GM23338 (cell line): ENCODE data around the gene JAZF1. TPM values are rescaled to one million over a fixed set of nuclear protein-coding genes. Genes with fewer than 3 reads are reported as not detected.

Source experiments
- ATAC-seq: fragments of 200-7000 bp; cut with Tn5 transposase; 3 replicates; pipeline ENCODE4 v1.9.1; 2020
- DNase-seq: peaks from one replicate; pipeline ENCODE4 v3.0.0-alpha.2; 2015; ENCODE audit warnings: low spot score
- H2AFZ ChIP-seq: fragments of 200-600 bp; sonication (generic); 2 replicates; pipeline ENCODE4 v1.8.0; 2016; ENCODE audit warnings: antibody characterized with exemption, mild to moderate bottlenecking, moderate library complexity
- H3F3A ChIP-seq: fragments of 200-600 bp; sonication (generic); replicated peaks from 2 replicates; pipeline ENCODE4 v1.8.0; 2017; ENCODE audit warnings: antibody characterized with exemption, mixed run types, low read depth
- H3K27ac ChIP-seq: fragments of 200-600 bp; sonication (generic); 2 replicates; pipeline ENCODE4 v1.6.1; 2016; ENCODE audit warnings: low read depth
- H3K27me3 ChIP-seq: fragments of 200-600 bp; sonication (generic); 2 replicates; pipeline ENCODE4 v1.8.0; 2016; ENCODE audit warnings: mild to moderate bottlenecking, mixed run types, moderate library complexity; ENCODE audit not compliant: insufficient read depth
- H3K36me3 ChIP-seq: fragments of 200-600 bp; sonication (generic); 2 replicates; pipeline ENCODE4 v1.8.0; 2016; ENCODE audit warnings: mild to moderate bottlenecking; ENCODE audit not compliant: insufficient read depth
- H3K4me1 ChIP-seq: fragments of 200-600 bp; sonication (generic); 2 replicates; pipeline ENCODE4 v1.8.0; 2016; ENCODE audit warnings: mild to moderate bottlenecking, moderate library complexity; ENCODE audit not compliant: insufficient read depth
- H3K4me2 ChIP-seq: fragments of 200-600 bp; sonication (generic); 2 replicates; pipeline ENCODE4 v1.7.1; 2017; ENCODE audit warnings: mixed run types
- H3K4me3 ChIP-seq: fragments of 200-600 bp; sonication (generic); 2 replicates; pipeline ENCODE4 v1.6.1; 2016; ENCODE audit warnings: mixed run types
- H3K79me2 ChIP-seq: fragments of 200-600 bp; sonication (generic); replicated peaks from 2 replicates; pipeline ENCODE4 v1.8.0; 2017; ENCODE audit warnings: mild to moderate bottlenecking; ENCODE audit not compliant: insufficient read depth
- H3K9me2 ChIP-seq: fragments of 200-600 bp; sonication (generic); 2 replicates; pipeline ENCODE4 v1.8.0; 2017; ENCODE audit not compliant: insufficient read depth
- H4K20me1 ChIP-seq: fragments of 200-600 bp; sonication (generic); replicated peaks from 2 replicates; pipeline ENCODE4 v1.8.0; 2017; ENCODE audit warnings: mild to moderate bottlenecking; ENCODE audit not compliant: insufficient read depth
- H3K27ac Mint-ChIP-seq: 2 replicates; pipeline ENCODE4 v1.8.0; 2020; ENCODE audit warnings: inconsistent platforms, mild to moderate bottlenecking, moderate library complexity, mixed read lengths
- H3K27me3 Mint-ChIP-seq: 3 replicates; pipeline ENCODE4 v1.8.0; 2022; ENCODE audit warnings: low read depth, mild to moderate bottlenecking, moderate library complexity, mixed read lengths, inconsistent platforms; ENCODE audit not compliant: insufficient read depth, poor library complexity
- H3K36me3 Mint-ChIP-seq: 3 replicates; pipeline ENCODE4 v1.8.0; 2021; ENCODE audit warnings: low read depth, mild to moderate bottlenecking, inconsistent platforms, moderate library complexity, mixed read lengths
- H3K4me1 Mint-ChIP-seq: 3 replicates; pipeline ENCODE4 v1.8.0; 2020; ENCODE audit warnings: mild to moderate bottlenecking, inconsistent platforms, mixed read lengths
- H3K4me3 Mint-ChIP-seq: 3 replicates; pipeline ENCODE4 v1.8.0; 2021; ENCODE audit warnings: moderate library complexity, mild to moderate bottlenecking, inconsistent platforms, mixed read lengths
- H3K9me3 Mint-ChIP-seq: 3 replicates; pipeline ENCODE4 v1.8.0; 2020; ENCODE audit warnings: moderate library complexity, mild to moderate bottlenecking, inconsistent platforms, mixed read lengths
- CREB1 ChIP-seq: fragments of 250-450 bp; sonication (Bioruptor Pico); IDR thresholded peaks from 2 replicates; pipeline ENCODE4 v1.5.0; 2020; ENCODE audit warnings: low read depth, mild to moderate bottlenecking, moderate library complexity
- EZH2 ChIP-seq: fragments of 200-600 bp; sonication (generic); IDR thresholded peaks from one replicate; pipeline ENCODE4 v1.8.0; 2017; ENCODE audit warnings: antibody characterized with exemption, mild to moderate bottlenecking, low read depth; ENCODE audit not compliant: unreplicated experiment
- EZH2phosphoT487 ChIP-seq: fragments of 200-600 bp; sonication (generic); IDR thresholded peaks from one replicate; pipeline ENCODE4 v1.8.1; 2018; ENCODE audit warnings: antibody characterized with exemption; ENCODE audit not compliant: unreplicated experiment
- POLR2AphosphoS5 ChIP-seq: IDR thresholded peaks from 2 replicates; pipeline ENCODE4 v1.6.1; 2016; ENCODE audit warnings: antibody characterized with exemption, low read depth
- ZNF114 ChIP-seq: fragments of 250-450 bp; sonication (Bioruptor Pico); IDR thresholded peaks from 2 replicates; pipeline ENCODE4 v1.5.0; 2020; ENCODE audit warnings: mild to moderate bottlenecking, moderate library complexity
- polyA plus RNA-seq: library from polyadenylated mRNA; unstranded; fragments of >200 nt; fragmentation: Nextera tagmentation; extraction: Ambion mirVana; gene quantifications from 2 replicates; pipeline ENCODE4 v1.2.1, GENCODE V29; 2016
- total RNA-seq: library from RNA; depleted of rRNA; stranded (reverse); fragments of >200 nt; shearing (Covaris generic); gene quantifications from 2 replicates; pipeline ENCODE4 v1.2.3, GENCODE V29; 2014
- TF ChIP-seq, protein P1 (sequence below): IDR thresholded peaks from 2 replicates; pipeline ENCODE4 v1.6.1; 2016; ENCODE audit warnings: antibody characterized with exemption
- TF ChIP-seq, protein P2 (sequence below): fragments of 250-450 bp; sonication (Bioruptor Pico); IDR thresholded peaks from 2 replicates; pipeline ENCODE4 v1.5.0; 2020; ENCODE audit warnings: mild to moderate bottlenecking, moderate library complexity
- TF ChIP-seq, protein P3 (sequence below), 2 experiments: fragments of 200-600 bp in 1 of 2; sonication (generic) in 1 of 2; conservative IDR thresholded peaks; 2 replicates each; pipeline versions ENCODE4 v1.5.1 to v1.6.1; 2016 to 2017; ENCODE audit warnings: antibody characterized with exemption in 2 of 2, low read depth in 2 of 2, mild to moderate bottlenecking in 2 of 2, moderate library complexity in 1 of 2

JAZF1 gene
- total and polyA plus RNA-seq, 2 experiments from 2014 or later, result 12.2 to 22.2 TPM

DNA sequence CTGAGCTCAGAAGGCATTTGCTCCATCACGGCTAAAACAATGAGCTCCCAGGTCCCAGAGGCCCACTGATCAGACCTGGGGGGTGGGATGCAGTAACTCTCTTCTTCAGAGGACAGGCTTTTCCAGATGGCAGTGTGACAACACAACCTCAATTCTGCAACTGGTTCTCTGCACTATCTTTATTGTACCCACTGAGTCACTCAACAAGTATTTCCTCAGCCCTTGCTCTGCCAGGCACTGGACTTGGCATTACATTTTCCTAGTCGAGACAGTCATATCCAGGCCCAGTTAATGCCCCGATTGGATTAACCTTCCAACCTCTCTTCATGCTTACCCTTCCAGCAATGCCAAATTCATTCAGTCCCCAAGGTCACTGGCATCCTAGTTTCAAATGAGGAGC is 72.6 kb downstream of the JAZF1 start:
- peaks cover 3% of the 10 kb centered on the region; the same call in 1 of the 2 replicates for H3K9me2 ChIP-seq

More for the DNA sequence above, 72.6 kb downstream of the JAZF1 start:
- Histone ChIP-seq H4K20me1 (no peaks in the 10 kb centered on the region), H3K4me3 (no peak overlapping the region), H3K27ac (no peak overlapping the region), H3K36me3 (no peaks in the 10 kb centered on the region), H2AFZ (no peak overlapping the region), H3F3A (no peaks in the 10 kb centered on the region), H3K4me2 (no peak overlapping the region), H3K27me3 (no peaks in the 10 kb centered on the region), H3K79me2 (peaks cover 38% of the 10 kb centered on the region), H3K4me1 (peaks cover 24% of the 10 kb centered on the region)
- TF ChIP-seq, protein P1, sequence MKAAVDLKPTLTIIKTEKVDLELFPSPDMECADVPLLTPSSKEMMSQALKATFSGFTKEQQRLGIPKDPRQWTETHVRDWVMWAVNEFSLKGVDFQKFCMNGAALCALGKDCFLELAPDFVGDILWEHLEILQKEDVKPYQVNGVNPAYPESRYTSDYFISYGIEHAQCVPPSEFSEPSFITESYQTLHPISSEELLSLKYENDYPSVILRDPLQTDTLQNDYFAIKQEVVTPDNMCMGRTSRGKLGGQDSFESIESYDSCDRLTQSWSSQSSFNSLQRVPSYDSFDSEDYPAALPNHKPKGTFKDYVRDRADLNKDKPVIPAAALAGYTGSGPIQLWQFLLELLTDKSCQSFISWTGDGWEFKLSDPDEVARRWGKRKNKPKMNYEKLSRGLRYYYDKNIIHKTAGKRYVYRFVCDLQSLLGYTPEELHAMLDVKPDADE, result no peak
- TF ChIP-seq EZH2 (no peak), CREB1 (no peak), ZNF114 (CRISPR knock-in tag) (no peak), POLR2AphosphoS5 (no peak), EZH2phosphoT487 (no peak)
- TF ChIP-seq, protein P2, sequence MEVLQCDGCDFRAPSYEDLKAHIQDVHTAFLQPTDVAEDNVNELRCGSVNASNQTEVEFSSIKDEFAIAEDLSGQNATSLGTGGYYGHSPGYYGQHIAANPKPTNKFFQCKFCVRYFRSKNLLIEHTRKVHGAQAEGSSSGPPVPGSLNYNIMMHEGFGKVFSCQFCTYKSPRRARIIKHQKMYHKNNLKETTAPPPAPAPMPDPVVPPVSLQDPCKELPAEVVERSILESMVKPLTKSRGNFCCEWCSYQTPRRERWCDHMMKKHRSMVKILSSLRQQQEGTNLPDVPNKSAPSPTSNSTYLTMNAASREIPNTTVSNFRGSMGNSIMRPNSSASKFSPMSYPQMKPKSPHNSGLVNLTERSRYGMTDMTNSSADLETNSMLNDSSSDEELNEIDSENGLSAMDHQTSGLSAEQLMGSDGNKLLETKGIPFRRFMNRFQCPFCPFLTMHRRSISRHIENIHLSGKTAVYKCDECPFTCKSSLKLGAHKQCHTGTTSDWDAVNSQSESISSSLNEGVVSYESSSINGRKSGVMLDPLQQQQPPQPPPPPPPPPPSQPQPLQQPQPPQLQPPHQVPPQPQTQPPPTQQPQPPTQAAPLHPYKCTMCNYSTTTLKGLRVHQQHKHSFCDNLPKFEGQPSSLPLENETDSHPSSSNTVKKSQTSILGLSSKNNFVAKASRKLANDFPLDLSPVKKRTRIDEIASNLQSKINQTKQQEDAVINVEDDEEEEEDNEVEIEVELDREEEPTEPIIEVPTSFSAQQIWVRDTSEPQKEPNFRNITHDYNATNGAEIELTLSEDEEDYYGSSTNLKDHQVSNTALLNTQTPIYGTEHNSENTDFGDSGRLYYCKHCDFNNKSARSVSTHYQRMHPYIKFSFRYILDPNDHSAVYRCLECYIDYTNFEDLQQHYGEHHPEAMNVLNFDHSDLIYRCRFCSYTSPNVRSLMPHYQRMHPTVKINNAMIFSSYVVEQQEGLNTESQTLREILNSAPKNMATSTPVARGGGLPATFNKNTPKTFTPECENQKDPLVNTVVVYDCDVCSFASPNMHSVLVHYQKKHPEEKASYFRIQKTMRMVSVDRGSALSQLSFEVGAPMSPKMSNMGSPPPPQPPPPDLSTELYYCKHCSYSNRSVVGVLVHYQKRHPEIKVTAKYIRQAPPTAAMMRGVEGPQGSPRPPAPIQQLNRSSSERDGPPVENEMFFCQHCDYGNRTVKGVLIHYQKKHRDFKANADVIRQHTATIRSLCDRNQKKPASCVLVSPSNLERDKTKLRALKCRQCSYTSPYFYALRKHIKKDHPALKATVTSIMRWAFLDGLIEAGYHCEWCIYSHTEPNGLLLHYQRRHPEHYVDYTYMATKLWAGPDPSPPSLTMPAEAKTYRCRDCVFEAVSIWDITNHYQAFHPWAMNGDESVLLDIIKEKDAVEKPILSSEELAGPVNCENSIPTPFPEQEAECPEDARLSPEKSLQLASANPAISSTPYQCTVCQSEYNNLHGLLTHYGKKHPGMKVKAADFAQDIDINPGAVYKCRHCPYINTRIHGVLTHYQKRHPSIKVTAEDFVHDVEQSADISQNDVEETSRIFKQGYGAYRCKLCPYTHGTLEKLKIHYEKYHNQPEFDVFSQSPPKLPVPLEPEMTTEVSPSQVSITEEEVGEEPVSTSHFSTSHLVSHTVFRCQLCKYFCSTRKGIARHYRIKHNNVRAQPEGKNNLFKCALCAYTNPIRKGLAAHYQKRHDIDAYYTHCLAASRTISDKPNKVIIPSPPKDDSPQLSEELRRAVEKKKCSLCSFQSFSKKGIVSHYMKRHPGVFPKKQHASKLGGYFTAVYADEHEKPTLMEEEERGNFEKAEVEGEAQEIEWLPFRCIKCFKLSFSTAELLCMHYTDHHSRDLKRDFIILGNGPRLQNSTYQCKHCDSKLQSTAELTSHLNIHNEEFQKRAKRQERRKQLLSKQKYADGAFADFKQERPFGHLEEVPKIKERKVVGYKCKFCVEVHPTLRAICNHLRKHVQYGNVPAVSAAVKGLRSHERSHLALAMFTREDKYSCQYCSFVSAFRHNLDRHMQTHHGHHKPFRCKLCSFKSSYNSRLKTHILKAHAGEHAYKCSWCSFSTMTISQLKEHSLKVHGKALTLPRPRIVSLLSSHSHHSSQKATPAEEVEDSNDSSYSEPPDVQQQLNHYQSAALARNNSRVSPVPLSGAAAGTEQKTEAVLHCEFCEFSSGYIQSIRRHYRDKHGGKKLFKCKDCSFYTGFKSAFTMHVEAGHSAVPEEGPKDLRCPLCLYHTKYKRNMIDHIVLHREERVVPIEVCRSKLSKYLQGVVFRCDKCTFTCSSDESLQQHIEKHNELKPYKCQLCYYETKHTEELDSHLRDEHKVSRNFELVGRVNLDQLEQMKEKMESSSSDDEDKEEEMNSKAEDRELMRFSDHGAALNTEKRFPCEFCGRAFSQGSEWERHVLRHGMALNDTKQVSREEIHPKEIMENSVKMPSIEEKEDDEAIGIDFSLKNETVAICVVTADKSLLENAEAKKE (CRISPR knock-in tag), result no peak
- TF ChIP-seq, protein P3, sequence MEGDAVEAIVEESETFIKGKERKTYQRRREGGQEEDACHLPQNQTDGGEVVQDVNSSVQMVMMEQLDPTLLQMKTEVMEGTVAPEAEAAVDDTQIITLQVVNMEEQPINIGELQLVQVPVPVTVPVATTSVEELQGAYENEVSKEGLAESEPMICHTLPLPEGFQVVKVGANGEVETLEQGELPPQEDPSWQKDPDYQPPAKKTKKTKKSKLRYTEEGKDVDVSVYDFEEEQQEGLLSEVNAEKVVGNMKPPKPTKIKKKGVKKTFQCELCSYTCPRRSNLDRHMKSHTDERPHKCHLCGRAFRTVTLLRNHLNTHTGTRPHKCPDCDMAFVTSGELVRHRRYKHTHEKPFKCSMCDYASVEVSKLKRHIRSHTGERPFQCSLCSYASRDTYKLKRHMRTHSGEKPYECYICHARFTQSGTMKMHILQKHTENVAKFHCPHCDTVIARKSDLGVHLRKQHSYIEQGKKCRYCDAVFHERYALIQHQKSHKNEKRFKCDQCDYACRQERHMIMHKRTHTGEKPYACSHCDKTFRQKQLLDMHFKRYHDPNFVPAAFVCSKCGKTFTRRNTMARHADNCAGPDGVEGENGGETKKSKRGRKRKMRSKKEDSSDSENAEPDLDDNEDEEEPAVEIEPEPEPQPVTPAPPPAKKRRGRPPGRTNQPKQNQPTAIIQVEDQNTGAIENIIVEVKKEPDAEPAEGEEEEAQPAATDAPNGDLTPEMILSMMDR (conservative IDR thresholded peaks at IDR 0.05; ENCODE audit: low read depth in 2 of 2), result no peak
- no peak for ATAC-seq
- Mint-ChIP-seq H3K36me3 (no peaks in the 10 kb centered on the region), H3K9me3 (no peaks in the 10 kb centered on the region), H3K4me3 (no peak overlapping the region), H3K27ac (no peak overlapping the region), H3K4me1 (peaks cover 23% of the 10 kb centered on the region), H3K27me3 (peaks cover 2% of the 10 kb centered on the region)
- DNase-seq, result no peak
